Glutamatergic neuron (in vitro differentiated cells): ENCODE data around the gene SMARCB1. TPM values are rescaled to one million over a fixed set of nuclear protein-coding genes. Genes with fewer than 3 reads are reported as not detected.

Source experiments
- DNase-seq: peaks from one replicate; pipeline ENCODE4 v3.0.0; 2022
- H3K27ac Mint-ChIP-seq: one replicate; pipeline ENCODE4 v1.8.0; 2020; ENCODE audit warnings: mild to moderate bottlenecking, mixed read lengths, inconsistent platforms; ENCODE audit not compliant: unreplicated experiment
- H3K27me3 Mint-ChIP-seq: one replicate; pipeline ENCODE4 v1.8.0; 2020; ENCODE audit warnings: mild to moderate bottlenecking, moderate library complexity, mixed read lengths, inconsistent platforms; ENCODE audit not compliant: unreplicated experiment
- H3K36me3 Mint-ChIP-seq: one replicate; pipeline ENCODE4 v1.8.0; 2020; ENCODE audit warnings: mild to moderate bottlenecking, mixed read lengths, inconsistent platforms; ENCODE audit not compliant: unreplicated experiment
- H3K4me1 Mint-ChIP-seq: one replicate; pipeline ENCODE4 v1.8.0; 2020; ENCODE audit warnings: mild to moderate bottlenecking, low read depth, mixed read lengths, inconsistent platforms; ENCODE audit not compliant: unreplicated experiment
- H3K4me3 Mint-ChIP-seq: one replicate; pipeline ENCODE4 v1.8.0; 2020; ENCODE audit warnings: mild to moderate bottlenecking, mixed read lengths, inconsistent platforms; ENCODE audit not compliant: unreplicated experiment
- H3K9me3 Mint-ChIP-seq: one replicate; pipeline ENCODE4 v1.8.0; 2020; ENCODE audit warnings: mild to moderate bottlenecking, moderate library complexity, mixed read lengths, inconsistent platforms; ENCODE audit not compliant: unreplicated experiment
- CTCF ChIP-seq: fragments of 200-600 bp; sonication (generic); IDR thresholded peaks from one replicate; pipeline ENCODE4 v1.5.0; 2021; ENCODE audit not compliant: partially characterized antibody, unreplicated experiment
- total RNA-seq: library from RNA; stranded (reverse); fragmentation: NEBNext Ultra II Directional; extraction: Animal tissue kit (Norgen Biotek cat#: 25700); gene quantifications from one replicate; pipeline ENCODE4 v1.2.1, GENCODE V29; 2021; ENCODE audit not compliant: unreplicated experiment

SMARCB1 gene
- total RNA-seq, 1 donor from 2014 or later = 227 TPM

DNA sequence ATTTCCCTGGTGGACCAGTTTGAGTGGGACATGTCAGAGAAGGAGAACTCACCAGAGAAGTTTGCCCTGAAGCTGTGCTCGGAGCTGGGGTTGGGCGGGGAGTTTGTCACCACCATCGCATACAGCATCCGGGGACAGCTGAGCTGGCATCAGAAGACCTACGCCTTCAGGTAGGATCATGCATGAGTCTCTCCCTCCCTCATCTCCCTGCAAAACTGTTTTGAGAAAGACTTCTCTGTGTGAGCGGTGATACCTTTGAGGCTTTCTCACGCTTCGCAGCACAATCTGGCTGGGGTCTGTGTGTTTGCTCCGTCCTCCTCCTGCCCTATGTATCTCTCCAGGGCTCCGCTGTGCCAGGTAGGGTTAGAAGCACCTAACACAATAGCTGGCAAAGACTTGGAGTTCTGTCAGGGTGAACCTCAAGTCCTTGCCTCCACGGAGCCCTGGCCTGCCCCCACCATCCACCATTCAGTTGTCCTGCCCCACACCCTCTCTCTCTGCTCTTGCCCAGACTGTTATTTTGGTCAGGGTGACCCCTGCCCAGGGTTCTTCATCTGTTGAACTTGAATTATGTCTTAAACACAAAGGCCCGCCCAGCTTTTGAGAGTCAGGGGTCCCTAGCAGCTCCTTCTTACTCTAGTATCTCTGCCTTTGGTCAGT is 38.6 kb downstream of the SMARCB1 start:
- H3K4me3 Mint-ChIP-seq = no peak overlapping the region
- DNase-seq = no peak
- H3K36me3 Mint-ChIP-seq = no peaks in the 10 kb centered on the region
- no peak for TF ChIP-seq CTCF
- peaks cover 1% of the 10 kb centered on the region for H3K9me3 Mint-ChIP-seq
- H3K27me3 Mint-ChIP-seq = peaks cover 8% of the 10 kb centered on the region
- H3K27ac Mint-ChIP-seq = peak overlapping the region; percentile 25
- peaks cover 16% of the 10 kb centered on the region for H3K4me1 Mint-ChIP-seq

GRCh38 chr22:23826510-23827350 is 40.0 kb downstream of the SMARCB1 start:
- H3K4me1 Mint-ChIP-seq = peaks cover 13% of the 10 kb centered on the region
- no peak for DNase-seq
- H3K9me3 Mint-ChIP-seq = peaks cover 1% of the 10 kb centered on the region
- H3K36me3 Mint-ChIP-seq = no peaks in the 10 kb centered on the region
- TF ChIP-seq CTCF = no peak
- peak overlapping the region; percentile 29 for H3K27ac Mint-ChIP-seq
- no peak overlapping the region for H3K4me3 Mint-ChIP-seq
- peaks cover 8% of the 10 kb centered on the region for H3K27me3 Mint-ChIP-seq

- no peak for DNase-seq
- no peak for TF ChIP-seq CTCF
- Mint-ChIP-seq H3K4me1 (peaks cover 15% of the 10 kb centered on the region), H3K27me3 (peaks cover 7% of the 10 kb centered on the region), H3K4me3 (no peak overlapping the region), H3K27ac (no peak overlapping the region), H3K9me3 (peaks cover 1% of the 10 kb centered on the region), H3K36me3 (no peaks in the 10 kb centered on the region)
Measured at GRCh38 chr22:23827351-23827995, 40.7 kb downstream of the SMARCB1 start.

DNA sequence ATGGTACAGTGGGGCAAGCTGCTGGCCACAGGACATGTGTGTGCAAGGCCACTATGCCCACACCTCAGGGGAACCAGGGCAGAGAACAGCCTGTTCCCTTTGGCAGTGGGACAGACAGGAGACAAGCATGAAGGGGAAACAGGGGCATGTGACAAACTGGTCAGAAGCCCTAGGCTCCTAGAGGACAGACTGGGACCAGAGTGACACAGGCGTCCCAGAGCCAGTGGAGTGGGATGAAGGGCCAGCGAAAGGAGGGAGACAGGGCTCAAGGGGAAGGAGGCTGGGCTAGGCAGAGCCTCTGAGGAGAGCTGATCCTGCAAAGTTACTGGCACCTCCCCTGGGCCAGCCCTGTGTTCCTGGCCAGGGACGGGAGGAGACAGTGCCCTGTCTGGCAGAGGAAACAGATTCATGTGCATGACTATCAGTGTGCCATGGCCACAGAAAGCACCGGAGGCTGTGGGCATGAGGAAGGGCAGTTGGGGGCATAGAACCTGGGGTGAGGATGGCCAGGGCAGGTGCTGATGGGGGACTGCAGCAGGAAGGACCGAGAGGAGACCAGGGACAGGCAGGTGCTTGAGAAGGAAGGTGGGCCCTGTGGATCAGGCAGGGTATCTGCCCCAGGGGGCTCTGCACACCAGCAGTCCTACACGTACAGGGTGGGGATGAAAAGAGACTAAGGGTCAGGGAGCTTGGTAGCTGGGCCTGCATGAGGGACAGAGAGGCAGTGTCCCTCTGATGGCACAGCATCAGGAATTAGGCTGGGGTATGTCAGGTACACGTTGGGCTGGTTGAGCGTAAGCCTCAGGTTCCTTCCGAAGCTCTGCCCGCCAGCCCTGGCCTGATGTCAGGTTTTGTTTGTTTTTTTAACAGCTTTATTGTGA is 42.3 kb downstream of the SMARCB1 start:
- no peaks in the 10 kb centered on the region for H3K36me3 Mint-ChIP-seq
- no peak for DNase-seq
- H3K27me3 Mint-ChIP-seq = peaks cover 1% of the 10 kb centered on the region
- no peak for TF ChIP-seq CTCF
- peaks cover 15% of the 10 kb centered on the region for H3K4me1 Mint-ChIP-seq
- peaks cover 1% of the 10 kb centered on the region for H3K9me3 Mint-ChIP-seq
- peak overlapping the region; percentile 62 for H3K27ac Mint-ChIP-seq
- H3K4me3 Mint-ChIP-seq = no peak overlapping the region
